WTC11 (cell line): Measurements from ENCODE around the gene ABCF2. TPM values are rescaled to one million over a fixed set of nuclear protein-coding genes. Genes with fewer than 3 reads are reported as not detected.

Experiments used
- ATAC-seq: fragments of 200-7000 bp; cut with Tn5 transposase; 2 replicates; pipeline ENCODE4 v1.10.0; 2021; ENCODE audit warnings: mild to moderate bottlenecking, moderate library complexity
- CTCF ChIA-PET: fragments of 300-600 bp; sonication (Branson Sonifier 250); formaldehyde crosslinking; loops from one replicate; lab custom pipeline; 2021; ENCODE audit warnings: antibody characterized with exemption; lab: Charles Lee
- POLR2A ChIA-PET: fragments of 350-600 bp; sonication (Branson Sonifier 250); formaldehyde crosslinking; loops from one replicate; lab custom pipeline; 2021; ENCODE audit warnings: antibody characterized with exemption; lab: Charles Lee
- DNase-seq: peaks from one replicate; pipeline ENCODE4 v3.0.0; 2021; ENCODE audit warnings: low spot score
- H3K27ac Mint-ChIP-seq: 2 replicates; pipeline ENCODE4 v1.8.0; 2021; ENCODE audit warnings: mixed read lengths
- H3K27me3 Mint-ChIP-seq: 2 replicates; pipeline ENCODE4 v1.8.0; 2021; ENCODE audit warnings: low read depth, mild to moderate bottlenecking, moderate library complexity, mixed read lengths
- H3K36me3 Mint-ChIP-seq: 2 replicates; pipeline ENCODE4 v1.8.0; 2021; ENCODE audit warnings: mixed read lengths
- H3K4me1 Mint-ChIP-seq: 2 replicates; pipeline ENCODE4 v1.8.0; 2022; ENCODE audit warnings: mixed read lengths
- H3K4me3 Mint-ChIP-seq: 2 replicates; pipeline ENCODE4 v1.8.0; 2021; ENCODE audit warnings: mild to moderate bottlenecking, moderate library complexity, mixed read lengths
- H3K9me3 Mint-ChIP-seq: 2 replicates; pipeline ENCODE4 v1.8.0; 2021; ENCODE audit warnings: mixed read lengths
- AR ChIP-seq: fragments of 250-450 bp; sonication (Bioruptor Pico); IDR thresholded peaks from 2 replicates; pipeline ENCODE4 v1.9.0; 2021; ENCODE audit warnings: mild to moderate bottlenecking
- CDX4 ChIP-seq: fragments of 250-450 bp; sonication (Bioruptor Pico); IDR thresholded peaks from 2 replicates; pipeline ENCODE4 v1.9.0; 2021; ENCODE audit warnings: moderate library complexity, mild to moderate bottlenecking, inconsistent platforms, borderline replicate concordance
- E2F4 ChIP-seq: sonication (generic); formaldehyde crosslinking; IDR thresholded peaks from 2 replicates; pipeline ENCODE4 v1.8.1; 2022; ENCODE audit warnings: low read depth, mild to moderate bottlenecking, moderate library complexity, missing genetic modification reagents, borderline replicate concordance
- E2F5 ChIP-seq: sonication (generic); formaldehyde crosslinking; IDR thresholded peaks from 2 replicates; pipeline ENCODE4 v1.8.1; 2022; ENCODE audit warnings: mild to moderate bottlenecking, moderate library complexity, missing genetic modification reagents
- IRF2 ChIP-seq: sonication (generic); formaldehyde crosslinking; IDR thresholded peaks from 2 replicates; pipeline ENCODE4 v1.8.0; 2022; ENCODE audit warnings: low read depth, missing genetic modification reagents, borderline replicate concordance
- JAZF1 ChIP-seq: fragments of 250-450 bp; sonication (Bioruptor Pico); IDR thresholded peaks from 2 replicates; pipeline ENCODE4 v1.9.0; 2021; ENCODE audit warnings: moderate library complexity, mild to moderate bottlenecking, inconsistent platforms
- JUN ChIP-seq: sonication (generic); formaldehyde crosslinking; IDR thresholded peaks from 2 replicates; pipeline ENCODE4 v1.8.0; 2023; ENCODE audit warnings: mild to moderate bottlenecking, missing genetic modification reagents
- KAT7 ChIP-seq: sonication (generic); formaldehyde crosslinking; IDR thresholded peaks from 2 replicates; pipeline ENCODE4 v1.8.1; 2023; ENCODE audit warnings: missing genetic modification reagents, mild to moderate bottlenecking, borderline replicate concordance
- NFE2L1 ChIP-seq: sonication (generic); formaldehyde crosslinking; IDR thresholded peaks from 2 replicates; pipeline ENCODE4 v1.8.1; 2023; ENCODE audit warnings: missing genetic modification reagents
- NR2C2 ChIP-seq: sonication (generic); formaldehyde crosslinking; IDR thresholded peaks from 2 replicates; pipeline ENCODE4 v1.8.0; 2022; ENCODE audit warnings: mild to moderate bottlenecking, missing genetic modification reagents
- SMAD4 ChIP-seq: sonication (generic); formaldehyde crosslinking; IDR thresholded peaks from 2 replicates; pipeline ENCODE4 v1.8.0; 2022; ENCODE audit warnings: mild to moderate bottlenecking, missing genetic modification reagents
- ZBTB21 ChIP-seq: sonication (generic); formaldehyde crosslinking; IDR thresholded peaks from 2 replicates; pipeline ENCODE4 v1.8.1; 2023; ENCODE audit warnings: mild to moderate bottlenecking, missing genetic modification reagents, borderline replicate concordance
- ZNF219 ChIP-seq: sonication (generic); formaldehyde crosslinking; IDR thresholded peaks from 2 replicates; pipeline ENCODE4 v1.8.0; 2023; ENCODE audit warnings: missing genetic modification reagents, mild to moderate bottlenecking, borderline replicate concordance
- ZNF317 ChIP-seq: sonication (generic); formaldehyde crosslinking; IDR thresholded peaks from 2 replicates; pipeline ENCODE4 v1.8.1; 2023; ENCODE audit warnings: low read depth, mild to moderate bottlenecking, moderate library complexity, missing genetic modification reagents, borderline replicate concordance
- total RNA-seq: library from RNA; stranded (reverse); gene quantifications from 3 replicates; pipeline ENCODE4 v1.2.3, GENCODE V29; 2021
- TF ChIP-seq, protein P1 (sequence below): sonication (generic); formaldehyde crosslinking; IDR thresholded peaks from 2 replicates; pipeline ENCODE4 v1.8.1; 2023; ENCODE audit warnings: mild to moderate bottlenecking, missing genetic modification reagents
- TF ChIP-seq, protein P2 (sequence below): sonication (generic); formaldehyde crosslinking; conservative IDR thresholded peaks from 2 replicates; pipeline ENCODE4 v1.8.1; 2023; ENCODE audit warnings: mild to moderate bottlenecking, low read depth, missing genetic modification reagents, moderate library complexity

Gene ABCF2
- total RNA-seq, 1 experiment from 2014 or later: 43.7 TPM

DNA sequence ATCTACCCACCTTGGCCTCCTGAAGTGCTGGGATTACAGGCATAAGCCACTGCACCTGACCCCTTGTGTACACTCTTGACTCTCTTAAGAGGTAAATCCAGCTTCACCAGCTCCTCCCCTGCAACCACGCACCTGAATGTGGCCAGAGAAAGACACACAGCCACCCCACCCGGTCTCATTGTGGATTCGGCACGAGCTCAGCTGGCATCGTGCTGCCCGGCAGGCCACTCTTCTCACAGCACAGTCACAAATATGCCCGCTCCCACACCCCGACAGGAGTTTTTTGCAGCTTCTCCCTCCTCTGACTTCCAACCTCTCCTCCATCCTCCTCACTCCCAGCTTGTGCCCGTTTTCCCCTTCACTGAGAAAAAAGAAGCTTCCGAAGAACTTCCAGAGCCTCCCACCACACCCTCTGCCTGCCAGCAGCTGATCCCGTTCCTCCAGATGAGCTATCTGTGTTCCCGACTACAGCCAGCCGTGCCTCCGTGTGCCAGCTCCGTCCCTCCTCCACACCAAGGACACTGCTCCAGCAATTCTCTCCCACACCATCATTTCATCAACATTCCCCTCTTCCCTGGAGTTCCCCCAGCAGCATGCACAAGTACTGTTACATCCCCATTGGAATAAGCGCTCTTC lies 29.5 kb upstream of the ABCF2 start:
- Mint-ChIP-seq H3K4me1 (peaks cover 19% of the 10 kb centered on the region), H3K9me3 (no peaks in the 10 kb centered on the region), H3K27me3 (peaks cover 50% of the 10 kb centered on the region), H3K36me3 (no peaks in the 10 kb centered on the region), H3K27ac (no peak overlapping the region), H3K4me3 (no peak overlapping the region)
- DNase-seq (no peak), ATAC-seq (no peak)
- CTCF ChIA-PET: interaction anchor here (0.8 to 2.3 kb wide), 8 partner anchors 9 to 247 kb away, joined by 3 to 15 read pairs (median 4); partner anchors contain the start of gene ABCF2
- TF ChIP-seq JAZF1 (CRISPR knock-in tag) (no peak), KAT7 (CRISPR knock-in tag) (no peak), ZNF317 (no peak), E2F4 (CRISPR knock-in tag) (no peak), SMAD4 (CRISPR knock-in tag) (no peak), ZBTB21 (CRISPR knock-in tag) (no peak), AR (CRISPR knock-in tag) (no peak), E2F5 (CRISPR knock-in tag) (no peak), JUN (no peak), ZNF219 (no peak), CDX4 (CRISPR knock-in tag) (no peak), NR2C2 (no peak), IRF2 (no peak), NFE2L1 (CRISPR knock-in tag) (no peak)
- TF ChIP-seq, protein P1, sequence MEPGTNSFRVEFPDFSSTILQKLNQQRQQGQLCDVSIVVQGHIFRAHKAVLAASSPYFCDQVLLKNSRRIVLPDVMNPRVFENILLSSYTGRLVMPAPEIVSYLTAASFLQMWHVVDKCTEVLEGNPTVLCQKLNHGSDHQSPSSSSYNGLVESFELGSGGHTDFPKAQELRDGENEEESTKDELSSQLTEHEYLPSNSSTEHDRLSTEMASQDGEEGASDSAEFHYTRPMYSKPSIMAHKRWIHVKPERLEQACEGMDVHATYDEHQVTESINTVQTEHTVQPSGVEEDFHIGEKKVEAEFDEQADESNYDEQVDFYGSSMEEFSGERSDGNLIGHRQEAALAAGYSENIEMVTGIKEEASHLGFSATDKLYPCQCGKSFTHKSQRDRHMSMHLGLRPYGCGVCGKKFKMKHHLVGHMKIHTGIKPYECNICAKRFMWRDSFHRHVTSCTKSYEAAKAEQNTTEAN (CRISPR knock-in tag): no peak
- TF ChIP-seq, protein P2, sequence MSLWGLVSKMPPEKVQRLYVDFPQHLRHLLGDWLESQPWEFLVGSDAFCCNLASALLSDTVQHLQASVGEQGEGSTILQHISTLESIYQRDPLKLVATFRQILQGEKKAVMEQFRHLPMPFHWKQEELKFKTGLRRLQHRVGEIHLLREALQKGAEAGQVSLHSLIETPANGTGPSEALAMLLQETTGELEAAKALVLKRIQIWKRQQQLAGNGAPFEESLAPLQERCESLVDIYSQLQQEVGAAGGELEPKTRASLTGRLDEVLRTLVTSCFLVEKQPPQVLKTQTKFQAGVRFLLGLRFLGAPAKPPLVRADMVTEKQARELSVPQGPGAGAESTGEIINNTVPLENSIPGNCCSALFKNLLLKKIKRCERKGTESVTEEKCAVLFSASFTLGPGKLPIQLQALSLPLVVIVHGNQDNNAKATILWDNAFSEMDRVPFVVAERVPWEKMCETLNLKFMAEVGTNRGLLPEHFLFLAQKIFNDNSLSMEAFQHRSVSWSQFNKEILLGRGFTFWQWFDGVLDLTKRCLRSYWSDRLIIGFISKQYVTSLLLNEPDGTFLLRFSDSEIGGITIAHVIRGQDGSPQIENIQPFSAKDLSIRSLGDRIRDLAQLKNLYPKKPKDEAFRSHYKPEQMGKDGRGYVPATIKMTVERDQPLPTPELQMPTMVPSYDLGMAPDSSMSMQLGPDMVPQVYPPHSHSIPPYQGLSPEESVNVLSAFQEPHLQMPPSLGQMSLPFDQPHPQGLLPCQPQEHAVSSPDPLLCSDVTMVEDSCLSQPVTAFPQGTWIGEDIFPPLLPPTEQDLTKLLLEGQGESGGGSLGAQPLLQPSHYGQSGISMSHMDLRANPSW: no peak
- TF ChIP-seq, all 79 proteins: peak for 0
- POLR2A ChIA-PET: interaction anchor here (1.0 kb wide), 1 partner anchor 29 kb away, joined by 3 read pairs; no protein-coding TSS in a partner anchor
